Tongue (tissue), 1 donor: ENCODE measurements around the gene ABITRAM. TPM values are rescaled to one million over a fixed set of nuclear protein-coding genes. Genes with fewer than 3 reads are reported as not detected.

Experiments used
- total RNA-seq: library from RNA; depleted of rRNA; stranded (reverse); fragments of >200 nt; gene quantifications from one replicate; pipeline ENCODE4 v1.2.3, GENCODE V29; 2014

The ABITRAM gene
- total RNA-seq, 1 donor from 2014 or later, result 9.0 TPM

Other genes starting within 250 kb of the ABITRAM start
- not detected for gene ACTL7B, start 78.4 kb upstream of the ABITRAM start, total RNA-seq
- gene ACTL7A, start 72.1 kb upstream of the ABITRAM start, total RNA-seq, result not detected
- 52.1 TPM for gene ELP1, start 276 bp upstream of the ABITRAM start, total RNA-seq
- gene CTNNAL1, start 79.1 kb downstream of the ABITRAM start, total RNA-seq, result 51.2 TPM
- 79.0 TPM for gene TMEM245, start 185.5 kb downstream of the ABITRAM start, total RNA-seq
- gene FRRS1L, start 232.8 kb downstream of the ABITRAM start, total RNA-seq, result 4.7 TPM